HG03469 (cell line): ENCODE measurements around the gene MPP2.
"Not testable (repeated sequence)": the region's sequence is repeated elsewhere in the genome, so short reads cannot be mapped to it uniquely, and the experiment has no call there.

Experiments
- ATAC-seq: cut with Tn5 transposase; IDR thresholded peaks from one replicate; pipeline ENCODE4 v1.9.1; 2021; ENCODE audit warnings: mild to moderate bottlenecking, moderate library complexity, moderate number of reproducible peaks; ENCODE audit not compliant: unreplicated experiment

The MPP2 gene

GRCh38 chr17:43852571-43852970 is 54.8 kb downstream of the MPP2 start:
- no peak for ATAC-seq

GRCh38 chr17:43849116-43849515 is 58.2 kb downstream of the MPP2 start:
- no peak for ATAC-seq

GRCh38 chr17:43848601-43849000 is 58.7 kb downstream of the MPP2 start:
- no peak for ATAC-seq

- ATAC-seq = no peak
These were observed 60.4 kb downstream of the MPP2 start, which contains the start of gene CD300LG for GRCh38 chr17:43846963-43847371. TSS of gene CD300LG (plus strand) at chr17:43847176. CDS start at chr17:43847217, 41 bp downstream.

GRCh38 chr17:43846221-43846712 is 61.1 kb downstream of the MPP2 start:
- ATAC-seq = no peak

- no peak for ATAC-seq
These were observed 61.6 kb downstream of the MPP2 start for GRCh38 chr17:43845766-43846165.

GRCh38 chr17:43844241-43844640 is 63.1 kb downstream of the MPP2 start:
- ATAC-seq = no peak

GRCh38 chr17:43842975-43843325 is 64.4 kb downstream of the MPP2 start:
- no peak for ATAC-seq

GRCh38 chr17:43842091-43842974 is 65.0 kb downstream of the MPP2 start:
- not testable (repeated sequence) for ATAC-seq

- ATAC-seq = no peak
These were observed 66.1 kb downstream of the MPP2 start for GRCh38 chr17:43841282-43841681.

- ATAC-seq = no peak
These were observed 66.5 kb downstream of the MPP2 start for GRCh38 chr17:43840814-43841213.

- ATAC-seq = no peak
These were observed 67.6 kb downstream of the MPP2 start for GRCh38 chr17:43839670-43840108.

GRCh38 chr17:43834106-43834505 is 73.2 kb downstream of the MPP2 start:
- ATAC-seq = no peak

GRCh38 chr17:43832976-43833829 is 74.1 kb downstream of the MPP2 start, which contains the start of gene MPP3:
TSS of gene MPP3 (minus strand) at chr17:43833146. CDS start at chr17:43831906, 1,240 bp downstream.
- ATAC-seq = no peak

- ATAC-seq = no peak
These were observed 75.0 kb downstream of the MPP2 start for GRCh38 chr17:43832168-43832975.

GRCh38 chr17:43831633-43832032 is 75.7 kb downstream of the MPP2 start:
- ATAC-seq = no peak

- no peak for ATAC-seq
These were observed 76.7 kb downstream of the MPP2 start for GRCh38 chr17:43830510-43831140.

GRCh38 chr17:43829738-43830137 is 77.6 kb downstream of the MPP2 start:
- ATAC-seq = no peak

GRCh38 chr17:43827596-43827995 is 79.7 kb downstream of the MPP2 start:
- ATAC-seq = no peak

- ATAC-seq = no peak
These were observed 81.1 kb downstream of the MPP2 start for GRCh38 chr17:43826206-43826605.
